ENCODE data around the gene NEK3. TPM values are rescaled to one million over a fixed set of nuclear protein-coding genes. Genes with fewer than 3 reads are reported as not detected.
"Not testable (repeated sequence)": the region's sequence is repeated elsewhere in the genome, so short reads cannot be mapped to it uniquely, and the experiment has no call there.

Gene NEK3
- total RNA-seq, 1 experiment from 2014 or later, result 6.9 TPM

DNA sequence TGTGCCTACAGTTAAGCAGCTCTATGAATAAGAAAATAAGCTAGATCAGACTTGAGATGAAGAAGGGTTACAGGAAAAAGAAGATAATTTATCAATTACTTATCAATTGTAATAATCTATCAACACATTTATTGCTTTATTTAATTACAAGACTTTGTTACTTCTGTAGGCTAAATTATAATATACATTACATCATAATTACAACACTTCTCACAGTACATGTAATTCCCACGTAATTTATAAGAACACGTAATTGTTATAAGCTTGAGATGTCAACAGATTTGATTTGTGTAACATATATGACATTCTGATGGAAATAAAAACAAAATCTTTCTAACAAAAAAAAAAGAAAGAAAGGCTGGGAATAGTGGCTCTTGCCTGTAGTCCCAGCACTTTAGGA is 67.3 kb downstream of the NEK3 start:
- Histone ChIP-seq H3K9ac (ENCODE audit: low read length) (no peak overlapping the region), H3K9me3 (ENCODE audit: low read length) (no peaks in the 10 kb centered on the region), H3K36me3 (ENCODE audit: low read depth, low read length) (no peaks in the 10 kb centered on the region), H2AFZ (ENCODE audit: low read length) (no peak overlapping the region), H3K27me3 (ENCODE audit: low read length) (no peaks in the 10 kb centered on the region), H3K4me3 (ENCODE audit: low read length) (no peak overlapping the region), H3K9me2 (replicated peaks; ENCODE audit: low read length) (no peaks in the 10 kb centered on the region), H3K79me2 (ENCODE audit: low read length) (no peaks in the 10 kb centered on the region), H3F3A (ENCODE audit: low read length, unreplicated experiment) (no peaks in the 10 kb centered on the region), H3K4me2 (ENCODE audit: low read length) (no peak overlapping the region), H3K27ac (ENCODE audit: low read length) (no peak overlapping the region), H3K4me1 (ENCODE audit: insufficient read depth, low read length) (no peaks in the 10 kb centered on the region), H4K20me1 (ENCODE audit: low read length) (no peaks in the 10 kb centered on the region)
- ChIA-PET POLR2A (ENCODE audit: unreplicated experiment) (no interaction called here), CTCF (no interaction called here)
- no TSS peak for BruUV-seq (replicated peaks)
- no peak for ATAC-seq
- TF ChIP-seq EZH2phosphoT487 (IDR thresholded peaks at IDR 0.05; ENCODE audit: borderline replicate concordance, low read length), result no peak
- TF ChIP-seq EZH2 (IDR thresholded peaks at IDR 0.05; ENCODE audit: low read length, unreplicated experiment), result no peak
- TF ChIP-seq, protein P1, sequence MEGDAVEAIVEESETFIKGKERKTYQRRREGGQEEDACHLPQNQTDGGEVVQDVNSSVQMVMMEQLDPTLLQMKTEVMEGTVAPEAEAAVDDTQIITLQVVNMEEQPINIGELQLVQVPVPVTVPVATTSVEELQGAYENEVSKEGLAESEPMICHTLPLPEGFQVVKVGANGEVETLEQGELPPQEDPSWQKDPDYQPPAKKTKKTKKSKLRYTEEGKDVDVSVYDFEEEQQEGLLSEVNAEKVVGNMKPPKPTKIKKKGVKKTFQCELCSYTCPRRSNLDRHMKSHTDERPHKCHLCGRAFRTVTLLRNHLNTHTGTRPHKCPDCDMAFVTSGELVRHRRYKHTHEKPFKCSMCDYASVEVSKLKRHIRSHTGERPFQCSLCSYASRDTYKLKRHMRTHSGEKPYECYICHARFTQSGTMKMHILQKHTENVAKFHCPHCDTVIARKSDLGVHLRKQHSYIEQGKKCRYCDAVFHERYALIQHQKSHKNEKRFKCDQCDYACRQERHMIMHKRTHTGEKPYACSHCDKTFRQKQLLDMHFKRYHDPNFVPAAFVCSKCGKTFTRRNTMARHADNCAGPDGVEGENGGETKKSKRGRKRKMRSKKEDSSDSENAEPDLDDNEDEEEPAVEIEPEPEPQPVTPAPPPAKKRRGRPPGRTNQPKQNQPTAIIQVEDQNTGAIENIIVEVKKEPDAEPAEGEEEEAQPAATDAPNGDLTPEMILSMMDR (conservative IDR thresholded peaks at IDR 0.05; ENCODE audit: low read depth, low read length), result no peak
- intact Hi-C loops (cut with micrococcal nuclease), result no loop called here
- no peak for DNase-seq

DNA sequence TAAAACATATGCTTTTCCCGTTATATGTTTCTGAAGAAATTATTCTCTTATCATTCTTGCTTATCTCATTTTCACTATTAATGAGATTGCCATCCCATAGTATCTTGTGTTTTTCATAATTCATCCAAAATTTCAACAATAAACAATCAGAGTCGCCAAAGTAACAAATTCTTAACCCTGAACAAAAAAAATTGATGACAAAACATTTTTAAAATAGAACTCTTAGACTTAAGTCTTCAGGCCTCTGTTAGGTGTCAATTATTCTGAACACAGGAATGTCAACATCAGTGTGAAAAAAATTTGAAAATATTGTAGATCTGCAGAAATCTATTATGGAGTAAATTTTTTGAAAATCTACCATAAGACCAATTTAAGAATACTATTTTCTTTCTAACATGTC is 67.9 kb downstream of the NEK3 start:
- TF ChIP-seq, protein P1 (conservative IDR thresholded peaks at IDR 0.05; ENCODE audit: low read depth, low read length), result no peak
- TF ChIP-seq EZH2 (IDR thresholded peaks at IDR 0.05; ENCODE audit: low read length, unreplicated experiment) (no peak), EZH2phosphoT487 (IDR thresholded peaks at IDR 0.05; ENCODE audit: borderline replicate concordance, low read length) (no peak)
- ChIA-PET POLR2A (ENCODE audit: unreplicated experiment) (no interaction called here), CTCF (no interaction called here)
- Histone ChIP-seq H3K27ac (ENCODE audit: low read length) (no peak overlapping the region), H3K36me3 (ENCODE audit: low read depth, low read length) (no peaks in the 10 kb centered on the region), H3K9ac (ENCODE audit: low read length) (no peak overlapping the region), H3K9me3 (ENCODE audit: low read length) (no peaks in the 10 kb centered on the region), H4K20me1 (ENCODE audit: low read length) (no peaks in the 10 kb centered on the region), H3K4me2 (ENCODE audit: low read length) (no peak overlapping the region), H3K4me3 (ENCODE audit: low read length) (no peak overlapping the region), H3K79me2 (ENCODE audit: low read length) (no peaks in the 10 kb centered on the region), H3K4me1 (ENCODE audit: insufficient read depth, low read length) (no peaks in the 10 kb centered on the region), H2AFZ (ENCODE audit: low read length) (no peak overlapping the region), H3F3A (ENCODE audit: low read length, unreplicated experiment) (no peaks in the 10 kb centered on the region), H3K9me2 (replicated peaks; ENCODE audit: low read length) (no peaks in the 10 kb centered on the region), H3K27me3 (ENCODE audit: low read length) (no peaks in the 10 kb centered on the region)
- BruUV-seq (replicated peaks), result no TSS peak
- DNase-seq (no peak), ATAC-seq (no peak)
- intact Hi-C loops (cut with micrococcal nuclease), result no loop called here

DNA sequence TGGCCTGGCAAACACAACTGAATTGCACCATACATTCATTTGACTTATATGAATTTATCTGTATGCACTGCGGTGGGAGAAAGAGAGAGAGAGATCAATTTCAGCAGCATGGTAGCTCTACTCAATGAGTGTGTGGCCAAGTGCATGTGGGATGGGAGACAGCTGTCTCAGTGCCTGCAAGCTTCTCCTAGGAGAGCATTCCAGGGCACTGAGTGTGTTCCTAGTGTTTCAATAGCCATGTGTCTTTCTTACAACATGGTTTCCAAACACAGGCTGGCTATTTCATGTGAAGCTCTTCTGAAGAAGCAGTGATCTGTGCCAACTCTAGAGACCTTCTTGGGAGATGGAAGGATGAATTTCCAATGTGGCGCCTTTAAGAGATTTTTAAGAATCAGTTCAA is 74.0 kb downstream of the NEK3 start:
- no peaks in the 10 kb centered on the region for H3K36me3 ChIP-seq (ENCODE audit: low read depth, low read length)
- no peaks in the 10 kb centered on the region for H3K79me2 ChIP-seq (ENCODE audit: low read length)
- no peaks in the 10 kb centered on the region for H3K9me2 ChIP-seq (replicated peaks; ENCODE audit: low read length)
- intact Hi-C loops (cut with micrococcal nuclease), result no loop called here
- no peaks in the 10 kb centered on the region for H4K20me1 ChIP-seq (ENCODE audit: low read length)
- POLR2A ChIA-PET (ENCODE audit: unreplicated experiment), result no interaction called here
- no peak overlapping the region for H3K4me3 ChIP-seq (ENCODE audit: low read length)
- no peaks in the 10 kb centered on the region for H3K9me3 ChIP-seq (ENCODE audit: low read length)
- H3K27me3 ChIP-seq (ENCODE audit: low read length), result no peaks in the 10 kb centered on the region
- no peaks in the 10 kb centered on the region for H3K4me1 ChIP-seq (ENCODE audit: insufficient read depth, low read length)
- H3K27ac ChIP-seq (ENCODE audit: low read length), result no peak overlapping the region
- CTCF ChIA-PET, result no interaction called here
- BruUV-seq (replicated peaks), result no TSS peak
- H2AFZ ChIP-seq (ENCODE audit: low read length), result no peak overlapping the region
- no peak for TF ChIP-seq EZH2phosphoT487 (IDR thresholded peaks at IDR 0.05; ENCODE audit: borderline replicate concordance, low read length)
- TF ChIP-seq EZH2 (IDR thresholded peaks at IDR 0.05; ENCODE audit: low read length, unreplicated experiment), result no peak
- TF ChIP-seq, protein P1 (conservative IDR thresholded peaks at IDR 0.05; ENCODE audit: low read depth, low read length), result no peak
- H3F3A ChIP-seq (ENCODE audit: low read length, unreplicated experiment), result no peaks in the 10 kb centered on the region
- H3K4me2 ChIP-seq (ENCODE audit: low read length), result no peak overlapping the region
- no peak for DNase-seq
- ATAC-seq, result peak; percentile 42; the same call in 1 of the 2 replicates
- no peak overlapping the region for H3K9ac ChIP-seq (ENCODE audit: low read length)

DNA sequence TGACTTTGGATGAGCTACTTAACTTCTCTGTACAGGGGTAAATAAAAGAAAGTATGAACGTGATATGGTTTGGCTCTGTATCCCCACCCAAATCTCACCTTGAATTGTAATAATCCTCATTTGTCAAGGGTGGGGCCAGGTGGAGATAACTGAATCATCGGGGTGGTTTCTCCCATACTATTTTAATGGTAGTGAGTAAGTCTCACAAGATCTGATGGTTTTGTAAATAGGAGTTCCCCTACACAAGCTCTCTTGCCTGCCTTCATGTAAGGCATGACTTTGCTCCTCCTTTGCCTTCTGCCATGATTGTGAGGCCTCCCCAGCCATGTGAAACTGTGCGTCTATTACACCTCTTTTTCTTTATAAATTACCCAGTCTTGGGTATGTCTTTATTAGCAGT is 74.4 kb downstream of the NEK3 start:
- ATAC-seq (peak; percentile 40), DNase-seq (peak; percentile 3)
- H3K36me3 ChIP-seq (ENCODE audit: low read depth, low read length); CTCF ChIA-PET; H3K4me1 ChIP-seq (ENCODE audit: insufficient read depth, low read length); H3K9me2 ChIP-seq (replicated peaks; ENCODE audit: low read length); H3K79me2 ChIP-seq (ENCODE audit: low read length); H3K4me3 ChIP-seq (ENCODE audit: low read length); H4K20me1 ChIP-seq (ENCODE audit: low read length); H3K27me3 ChIP-seq (ENCODE audit: low read length); H3K27ac ChIP-seq (ENCODE audit: low read length); POLR2A ChIA-PET (ENCODE audit: unreplicated experiment); H2AFZ ChIP-seq (ENCODE audit: low read length); BruUV-seq (replicated peaks); intact Hi-C loops (cut with micrococcal nuclease); H3K9me3 ChIP-seq (ENCODE audit: low read length); H3K9ac ChIP-seq (ENCODE audit: low read length); H3K4me2 ChIP-seq (ENCODE audit: low read length); H3F3A ChIP-seq (ENCODE audit: low read length, unreplicated experiment): not testable (repeated sequence)
